RWPE1 (cell line): ENCODE data around the gene TRRAP.
A peak's percentile ranks its signal among the peaks of the same experiment; 100 is the strongest.
"Not testable (repeated sequence)": the region's sequence is repeated elsewhere in the genome, so short reads cannot be mapped to it uniquely, and the experiment has no call there.

ENCODE experiments used
- CTCF ChIA-PET: fragments of 350-600 bp; sonication (Branson Sonifier 250); formaldehyde crosslinking; extraction: SDS; loops from one replicate; lab custom pipeline; 2021; lab: Yijun Ruan, JAX
- POLR2A ChIA-PET: fragments of 400-600 bp; formaldehyde crosslinking; extraction: SDS; loops from one replicate; lab custom pipeline; 2020; ENCODE audit warnings: antibody characterized with exemption; ENCODE audit not compliant: low non-redundant PET; lab: Yijun Ruan, JAX
- DNase-seq: peaks from one replicate; pipeline ENCODE4 v3.0.0; 2012; ENCODE audit warnings: low spot score
- H3K27ac ChIP-seq: fragments of 450-650 bp; 2 replicates; pipeline ENCODE4 v1.5.1; 2017
- TF ChIP-seq, protein P1 (sequence below): fragments of 450-650 bp; conservative IDR thresholded peaks from 2 replicates; pipeline ENCODE4 v1.5.1; 2017; ENCODE audit warnings: low read depth, mild to moderate bottlenecking

The TRRAP gene

DNA sequence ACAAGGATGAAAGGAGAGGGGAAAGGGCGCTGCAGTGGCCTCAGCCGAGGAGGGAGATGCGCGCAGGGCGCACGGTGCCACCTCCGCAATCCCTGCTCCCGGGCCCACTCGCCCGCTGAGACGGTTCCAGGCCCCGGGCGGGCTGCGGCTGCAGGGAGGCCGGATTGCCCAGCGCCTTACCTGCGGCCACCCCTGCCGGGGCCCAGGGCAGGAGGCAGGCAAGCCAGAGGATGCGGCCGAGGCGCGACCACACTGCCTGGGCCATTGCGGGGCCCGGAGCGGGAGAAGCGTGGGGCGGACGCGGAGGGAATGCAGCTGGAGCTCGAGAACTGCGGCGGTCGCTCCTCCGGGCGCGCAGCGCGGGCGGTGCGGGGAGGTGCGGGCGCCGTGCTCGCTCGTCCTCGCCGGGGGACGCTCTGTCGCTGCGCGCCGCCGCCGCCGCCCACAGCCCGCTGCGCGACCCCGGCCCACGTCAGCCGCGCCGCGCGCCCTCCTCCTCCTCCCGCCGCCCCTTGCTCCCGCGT lies 8.7 kb upstream of the TRRAP start, which contains the start of gene TMEM130:
Gene TMEM130 (minus strand): TSS at position 418 of the 524 bp plus-strand sequence. CDS start 153 bp downstream, at position 265.
- TF ChIP-seq, protein P1, sequence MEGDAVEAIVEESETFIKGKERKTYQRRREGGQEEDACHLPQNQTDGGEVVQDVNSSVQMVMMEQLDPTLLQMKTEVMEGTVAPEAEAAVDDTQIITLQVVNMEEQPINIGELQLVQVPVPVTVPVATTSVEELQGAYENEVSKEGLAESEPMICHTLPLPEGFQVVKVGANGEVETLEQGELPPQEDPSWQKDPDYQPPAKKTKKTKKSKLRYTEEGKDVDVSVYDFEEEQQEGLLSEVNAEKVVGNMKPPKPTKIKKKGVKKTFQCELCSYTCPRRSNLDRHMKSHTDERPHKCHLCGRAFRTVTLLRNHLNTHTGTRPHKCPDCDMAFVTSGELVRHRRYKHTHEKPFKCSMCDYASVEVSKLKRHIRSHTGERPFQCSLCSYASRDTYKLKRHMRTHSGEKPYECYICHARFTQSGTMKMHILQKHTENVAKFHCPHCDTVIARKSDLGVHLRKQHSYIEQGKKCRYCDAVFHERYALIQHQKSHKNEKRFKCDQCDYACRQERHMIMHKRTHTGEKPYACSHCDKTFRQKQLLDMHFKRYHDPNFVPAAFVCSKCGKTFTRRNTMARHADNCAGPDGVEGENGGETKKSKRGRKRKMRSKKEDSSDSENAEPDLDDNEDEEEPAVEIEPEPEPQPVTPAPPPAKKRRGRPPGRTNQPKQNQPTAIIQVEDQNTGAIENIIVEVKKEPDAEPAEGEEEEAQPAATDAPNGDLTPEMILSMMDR = no peak
- H3K27ac ChIP-seq = no peak within 1 kb of the TSS
- POLR2A ChIA-PET = interaction anchor here (0.6 kb wide), 1 partner anchor 499 kb away, joined by 3 read pairs; no protein-coding TSS in a partner anchor
- no peak for DNase-seq
- CTCF ChIA-PET = interaction anchor here (0.6 kb wide), 2 partner anchors 9 to 120 kb away, joined by 3 read pairs; partner anchors contain the start of gene TRRAP

DNA sequence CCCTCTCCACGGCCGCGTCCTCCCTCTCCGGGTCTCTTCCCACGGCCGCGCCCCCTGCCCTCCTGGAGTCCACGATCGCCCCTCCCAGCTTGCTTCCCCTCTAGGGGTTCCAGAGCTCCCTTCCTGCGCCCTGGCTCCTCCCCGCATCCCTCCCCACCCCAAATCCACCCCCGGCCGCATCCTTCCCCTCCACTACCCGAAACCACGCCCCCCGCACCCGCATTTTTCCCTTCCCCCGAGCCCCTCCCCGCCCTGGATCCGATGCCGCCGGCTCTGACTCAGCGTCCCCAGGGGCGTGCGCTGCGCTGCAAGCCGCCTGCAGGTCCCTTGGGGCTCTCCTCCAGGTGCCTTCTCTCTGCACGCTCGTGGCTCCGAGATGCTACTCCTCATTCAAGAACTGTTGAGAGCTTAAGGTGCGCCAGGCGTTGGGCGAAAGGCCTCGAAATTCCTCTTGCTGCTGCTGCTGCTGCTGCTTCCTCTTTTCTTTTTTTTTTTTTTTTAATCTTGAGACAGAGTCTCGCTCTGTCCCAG lies 8.1 kb upstream of the TRRAP start:
- no peak overlapping the region for H3K27ac ChIP-seq
- ChIA-PET POLR2A (interaction anchor here (0.6 kb wide), 1 partner anchor 500 kb away, joined by 3 read pairs; no protein-coding TSS in a partner anchor), CTCF (interaction anchor here (0.6 to 1.8 kb wide), 4 partner anchors 8 to 449 kb away, joined by 3 to 8 read pairs (median 4); partner anchors contain the start of gene TRRAP)
- peak; percentile 43 for DNase-seq
- TF ChIP-seq, protein P1 = no peak

DNA sequence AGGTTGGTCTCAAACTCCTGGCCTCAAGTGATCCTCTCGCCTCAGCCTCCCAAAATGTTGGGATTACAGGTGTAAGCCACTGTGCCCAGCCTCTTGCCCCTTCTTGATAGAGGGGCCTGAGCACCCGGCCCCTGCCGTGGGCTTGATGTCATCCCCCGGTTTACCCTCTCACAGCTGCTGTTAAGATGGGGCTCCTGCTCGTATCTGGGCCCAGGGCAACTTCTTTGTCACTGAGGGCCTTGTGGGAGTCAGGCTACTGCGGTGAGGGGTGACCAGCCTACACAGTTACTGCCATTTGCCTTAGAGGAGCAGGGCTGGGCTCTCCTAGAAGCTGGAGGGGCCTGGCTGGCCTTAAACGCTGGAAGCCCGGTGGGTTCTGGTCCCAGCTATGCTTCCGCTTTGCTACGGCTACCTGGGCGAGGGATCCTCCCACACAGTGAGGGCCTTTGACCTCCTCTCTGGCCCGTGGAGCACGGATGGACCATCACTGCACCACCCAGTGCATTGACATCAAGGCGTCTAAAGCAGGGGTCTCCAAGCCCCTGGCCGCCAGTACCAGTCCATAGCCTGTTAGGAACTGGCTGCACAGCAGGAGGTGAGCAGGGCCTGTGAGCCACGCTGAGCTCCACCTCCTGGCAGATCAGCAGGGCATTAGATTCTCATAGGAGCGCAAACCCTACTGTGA lies 7.4 kb upstream of the TRRAP start:
- POLR2A ChIA-PET = no interaction called here
- no peak overlapping the region for H3K27ac ChIP-seq
- DNase-seq = no peak
- TF ChIP-seq, protein P1 = no peak
- CTCF ChIA-PET = interaction anchor here (0.5 to 1.8 kb wide), 3 partner anchors 260 to 457 kb away, joined by 3 to 8 read pairs (median 4); no protein-coding TSS in a partner anchor

DNA sequence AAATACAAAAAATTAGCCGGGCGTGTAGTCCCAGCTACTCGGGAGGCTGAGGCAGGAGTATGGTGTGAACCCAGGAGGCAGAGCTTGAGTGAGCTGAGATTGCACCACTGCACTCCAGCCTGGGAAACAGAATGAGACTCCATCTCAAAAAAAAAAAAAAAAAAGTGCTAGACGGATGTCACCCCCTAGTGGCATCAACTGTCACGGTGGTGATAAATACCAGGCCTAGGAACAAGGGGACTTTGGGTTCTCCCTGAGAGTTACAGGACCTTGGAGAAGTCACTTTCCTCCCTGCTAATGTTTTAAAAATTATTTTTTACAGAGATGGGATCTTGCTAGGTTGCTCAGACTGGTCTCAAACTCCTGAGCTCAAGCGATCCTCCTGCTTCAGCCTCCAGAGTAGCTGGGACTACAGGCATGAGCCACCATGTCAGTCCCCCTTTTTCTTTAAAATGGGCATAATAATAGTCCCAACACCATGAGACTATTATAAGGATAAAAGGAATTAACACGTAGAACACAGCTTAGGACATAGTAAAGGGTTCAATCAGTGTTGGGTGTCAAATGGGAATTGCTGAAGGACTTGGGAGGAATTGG lies 5.9 kb upstream of the TRRAP start:
- no peak for DNase-seq
- H3K27ac ChIP-seq = no peak overlapping the region
- POLR2A ChIA-PET = no interaction called here
- TF ChIP-seq, protein P1 = peak; percentile 2
- CTCF ChIA-PET = interaction anchor here (0.6 to 1.1 kb wide), 6 partner anchors 21 to 456 kb away, joined by 3 to 5 read pairs (median 4); no protein-coding TSS in a partner anchor

DNA sequence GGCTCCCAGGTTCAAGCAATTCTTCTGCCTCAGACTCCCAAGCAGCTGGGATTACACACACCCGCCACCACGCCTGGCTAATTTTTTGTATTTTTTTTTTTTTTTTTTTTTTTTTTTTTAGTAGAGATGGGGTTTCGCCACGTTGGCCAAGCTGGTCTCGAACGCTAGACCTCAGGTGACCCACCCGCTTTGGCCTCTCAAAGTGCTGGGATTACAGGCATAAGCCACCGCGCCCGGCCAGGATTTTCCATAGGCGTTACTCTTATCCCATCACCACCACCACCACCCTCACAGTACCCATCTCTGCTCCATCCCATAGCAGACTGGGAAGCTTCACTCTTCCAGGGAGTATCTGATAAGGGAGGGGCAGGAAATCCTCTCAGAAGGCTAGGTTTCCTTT lies 4.7 kb upstream of the TRRAP start:
- CTCF ChIA-PET = interaction anchor here (1.1 kb wide), 1 partner anchor 453 kb away, joined by 4 read pairs; no protein-coding TSS in a partner anchor
- H3K27ac ChIP-seq, POLR2A ChIA-PET, DNase-seq: not testable (repeated sequence)

DNA sequence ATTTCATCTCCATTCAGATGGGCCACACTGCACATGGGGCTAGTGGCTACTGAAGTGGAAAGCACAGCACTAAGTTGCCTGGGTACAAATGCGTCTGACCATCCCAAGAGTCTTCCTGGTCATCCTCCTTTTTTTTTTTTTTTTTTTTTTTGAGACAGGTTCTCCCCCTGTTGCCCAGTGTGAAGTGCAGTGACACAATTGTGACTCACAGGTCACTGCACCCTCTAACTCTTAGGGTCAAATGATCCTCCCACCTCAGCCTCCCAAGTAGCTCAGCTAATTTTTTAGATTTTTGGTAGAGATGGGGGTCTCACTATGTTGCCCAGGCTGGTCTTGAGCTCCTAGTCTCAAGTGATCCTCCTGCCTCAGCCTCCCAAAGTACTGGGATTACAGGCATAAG lies 3.4 kb upstream of the TRRAP start:
- ChIA-PET POLR2A (no interaction called here), CTCF (no interaction called here)
- no peak for DNase-seq
- TF ChIP-seq, protein P1 = no peak
- H3K27ac ChIP-seq = no peak overlapping the region
